SK-N-SH treated with all-trans-retinoic acid at 6 μM for 48 hours (cell line): ENCODE results near the gene CNTN4.

ENCODE experiments used
- ATAC-seq: fragments of 200-7000 bp; cut with Tn5 transposase; 3 replicates; pipeline ENCODE4 v1.9.1; 2020; ENCODE audit warnings: mild to moderate bottlenecking, moderate library complexity
- ARNTL ChIP-seq: fragments of 450-650 bp; formaldehyde crosslinking; IDR thresholded peaks from 2 replicates; pipeline ENCODE4 v1.5.0; 2020; ENCODE audit warnings: low read depth, mild to moderate bottlenecking, moderate library complexity, borderline replicate concordance
- BACH2 ChIP-seq: fragments of 250-450 bp; sonication (Bioruptor Pico); IDR thresholded peaks from 2 replicates; pipeline ENCODE4 v1.9.0; 2021; ENCODE audit warnings: mild to moderate bottlenecking, borderline replicate concordance
- CREB5 ChIP-seq: fragments of 250-450 bp; sonication (Bioruptor Pico); IDR thresholded peaks from 2 replicates; pipeline ENCODE4 v1.5.1; 2020; ENCODE audit warnings: low read depth, mild to moderate bottlenecking, moderate library complexity
- CSDC2 ChIP-seq: fragments of 250-450 bp; sonication (Bioruptor Pico); IDR thresholded peaks from 2 replicates; pipeline ENCODE4 v1.5.0; 2020; ENCODE audit warnings: mild to moderate bottlenecking, moderate library complexity
- CSRNP3 ChIP-seq: fragments of 250-450 bp; sonication (Bioruptor Pico); IDR thresholded peaks from 2 replicates; pipeline ENCODE4 v1.5.1; 2021; ENCODE audit warnings: mild to moderate bottlenecking, moderate library complexity
- ESRRG ChIP-seq: fragments of 250-450 bp; sonication (Bioruptor Pico); IDR thresholded peaks from 2 replicates; pipeline ENCODE4 v1.6.1; 2021; ENCODE audit warnings: mild to moderate bottlenecking
- GLIS3 ChIP-seq: fragments of 250-450 bp; sonication (Bioruptor Pico); IDR thresholded peaks from 2 replicates; pipeline ENCODE4 v1.5.0; 2020; ENCODE audit warnings: mild to moderate bottlenecking, moderate library complexity
- ISL1 ChIP-seq: fragments of 250-450 bp; sonication (Bioruptor Pico); IDR thresholded peaks from 2 replicates; pipeline ENCODE4 v2.1.2; 2022; ENCODE audit warnings: mild to moderate bottlenecking, moderate library complexity
- OSR1 ChIP-seq: fragments of 250-450 bp; sonication (Bioruptor Pico); IDR thresholded peaks from 2 replicates; pipeline ENCODE4 v1.8.0; 2022; ENCODE audit warnings: moderate library complexity, mild to moderate bottlenecking, inconsistent platforms
- POU6F1 ChIP-seq: fragments of 250-450 bp; sonication (Bioruptor Pico); IDR thresholded peaks from 2 replicates; pipeline ENCODE4 v1.8.0; 2021; ENCODE audit warnings: low read depth, mild to moderate bottlenecking, moderate library complexity, borderline replicate concordance
- PPARA ChIP-seq: fragments of 250-450 bp; sonication (Bioruptor Pico); IDR thresholded peaks from 2 replicates; pipeline ENCODE4 v1.5.0; 2020; ENCODE audit warnings: mild to moderate bottlenecking, borderline replicate concordance
- SNAI2 ChIP-seq: fragments of 250-450 bp; sonication (Bioruptor Pico); IDR thresholded peaks from 2 replicates; pipeline ENCODE4 v1.5.0; 2020; ENCODE audit warnings: mild to moderate bottlenecking, moderate library complexity
- TCF4 ChIP-seq: fragments of 250-450 bp; sonication (Bioruptor Pico); IDR thresholded peaks from 2 replicates; pipeline ENCODE4 v1.8.0; 2021; ENCODE audit warnings: mild to moderate bottlenecking, moderate library complexity, borderline replicate concordance
- TSHZ2 ChIP-seq: fragments of 250-450 bp; sonication (Bioruptor Pico); IDR thresholded peaks from 2 replicates; pipeline ENCODE4 v1.5.0; 2020; ENCODE audit warnings: mild to moderate bottlenecking, moderate library complexity
- ZC3H10 ChIP-seq: fragments of 250-450 bp; sonication (Bioruptor Pico); IDR thresholded peaks from 2 replicates; pipeline ENCODE4 v1.5.1; 2021; ENCODE audit warnings: mild to moderate bottlenecking, moderate library complexity
- ZFP3 ChIP-seq: fragments of 250-450 bp; sonication (Bioruptor Pico); IDR thresholded peaks from 2 replicates; pipeline ENCODE4 v1.5.0; 2020; ENCODE audit warnings: mild to moderate bottlenecking, moderate library complexity
- ZFP30 ChIP-seq: fragments of 450-650 bp; formaldehyde crosslinking; IDR thresholded peaks from 2 replicates; pipeline ENCODE4 v1.5.0; 2022; ENCODE audit warnings: mild to moderate bottlenecking, moderate library complexity
- ZNF565 ChIP-seq: fragments of 450-650 bp; formaldehyde crosslinking; conservative IDR thresholded peaks from 2 replicates; pipeline ENCODE4 v1.5.0; 2020; ENCODE audit warnings: low read depth, mild to moderate bottlenecking, moderate library complexity
- ZNF70 ChIP-seq: fragments of 450-650 bp; formaldehyde crosslinking; IDR thresholded peaks from 2 replicates; pipeline ENCODE4 v1.5.0; 2020; ENCODE audit warnings: mild to moderate bottlenecking, moderate library complexity
- ZNF8 ChIP-seq: fragments of 450-650 bp; formaldehyde crosslinking; IDR thresholded peaks from 2 replicates; pipeline ENCODE4 v1.5.0; 2020; ENCODE audit warnings: mild to moderate bottlenecking, moderate library complexity

The CNTN4 gene

GRCh38 chr3:2166552-2166951 lies 67.9 kb downstream of the CNTN4 start (continued):
- no peak for TF ChIP-seq POU6F1 (CRISPR knock-in tag)
- TF ChIP-seq ISL1, result no peak
- no peak for TF ChIP-seq SNAI2 (CRISPR knock-in tag)
- TF ChIP-seq ZNF70 (CRISPR knock-in tag), result no peak
- TF ChIP-seq ZNF565 (CRISPR knock-in tag), result no peak
- TF ChIP-seq ZC3H10 (CRISPR knock-in tag), result no peak
- no peak for TF ChIP-seq CSDC2 (CRISPR knock-in tag)
- no peak for TF ChIP-seq PPARA (CRISPR knock-in tag)
- no peak for TF ChIP-seq TCF4 (CRISPR knock-in tag)

GRCh38 chr3:2172561-2173171 lies 74.0 kb downstream of the CNTN4 start:
- ATAC-seq, result no peak
- TF ChIP-seq ZNF8 (CRISPR knock-in tag) (no peak), SNAI2 (CRISPR knock-in tag) (no peak), CREB5 (CRISPR knock-in tag) (no peak), ZFP30 (CRISPR knock-in tag) (no peak)
- TF ChIP-seq, all 23 proteins: peak for 0

- no peak for ATAC-seq
Measured at GRCh38 chr3:2180634-2181033, 82.0 kb downstream of the CNTN4 start.

More at GRCh38 chr3:2180634-2181033, 82.0 kb downstream of the CNTN4 start:
- no peak for TF ChIP-seq ZC3H10 (CRISPR knock-in tag)
- no peak for TF ChIP-seq ZNF8 (CRISPR knock-in tag)
- TF ChIP-seq POU6F1 (CRISPR knock-in tag), result no peak
- no peak for TF ChIP-seq ISL1
- TF ChIP-seq CREB5 (CRISPR knock-in tag), result no peak
- TF ChIP-seq TSHZ2, result no peak
- no peak for TF ChIP-seq ZNF70 (CRISPR knock-in tag)
- no peak for TF ChIP-seq OSR1 (CRISPR knock-in tag)
- no peak for TF ChIP-seq BACH2 (CRISPR knock-in tag)
- no peak for TF ChIP-seq ZFP30 (CRISPR knock-in tag)
- TF ChIP-seq ZNF565 (CRISPR knock-in tag), result no peak
- TF ChIP-seq GLIS3 (CRISPR knock-in tag), result no peak
- no peak for TF ChIP-seq ZFP3 (CRISPR knock-in tag)
- TF ChIP-seq SNAI2 (CRISPR knock-in tag), result no peak
- TF ChIP-seq ARNTL, result no peak
- TF ChIP-seq CSRNP3, result no peak
- TF ChIP-seq CSDC2 (CRISPR knock-in tag), result no peak
- TF ChIP-seq ESRRG (CRISPR knock-in tag), result no peak
